Upper lobe of left lung (tissue), 6 donors: ENCODE data around the gene SLC49A3. TPM values are rescaled to one million over a fixed set of nuclear protein-coding genes. Genes with fewer than 3 reads are reported as not detected.
A peak's percentile ranks its signal among the peaks of the same experiment; 100 is the strongest.

ENCODE experiments used
- ATAC-seq, 2 donors: fragments of 200-7000 bp; cut with Tn5 transposase; one replicate each; pipeline ENCODE4 v1.9.1; 2022; ENCODE audit warnings: mild to moderate bottlenecking in 2 of 2, moderate library complexity in 2 of 2; ENCODE audit not compliant: low FRiP score in 2 of 2
- DNase-seq, 2 donors: peaks; one replicate each; pipeline ENCODE4 v3.0.0-alpha.2; 2019 to 2020
- H3K27ac ChIP-seq, 4 donors: fragments of 200-600 bp; sonication (generic); one replicate each; pipeline ENCODE4 v1.5.1; 2016 to 2019
- H3K27me3 ChIP-seq, 4 donors: fragments of 200-600 bp; sonication (generic); one replicate each; pipeline ENCODE4 v1.5.1; 2017 to 2019
- H3K36me3 ChIP-seq, 4 donors: fragments of 200-600 bp; sonication (generic); one replicate each; pipeline ENCODE4 v1.5.1; 2016 to 2019
- H3K4me1 ChIP-seq, 4 donors: fragments of 200-600 bp; sonication (generic); one replicate each; pipeline ENCODE4 v1.5.1; 2018 to 2019
- H3K4me3 ChIP-seq, 4 donors: fragments of 200-600 bp; sonication (generic); one replicate each; pipeline ENCODE4 v1.5.1; 2017 to 2019; ENCODE audit warnings: mild to moderate bottlenecking in 2 of 4, moderate library complexity in 1 of 4
- H3K9me3 ChIP-seq, 4 donors: fragments of 200-600 bp; sonication (generic); one replicate each; pipeline ENCODE4 v1.5.1; 2018 to 2019
- EP300 ChIP-seq, 4 donors: sonication (generic); formaldehyde crosslinking; IDR thresholded peaks; one replicate each; pipeline ENCODE4 v1.5.1; 2017; ENCODE audit warnings: antibody characterized with exemption in 4 of 4, control low read depth in 2 of 4
- POLR2A ChIP-seq, 4 donors: fragments of 450-650 bp; IDR thresholded peaks; one replicate each; pipeline ENCODE4 v1.5.1; 2016 to 2017; ENCODE audit warnings: antibody characterized with exemption in 4 of 4, mild to moderate bottlenecking in 2 of 4
- POLR2AphosphoS5 ChIP-seq, 2 donors: sonication (generic); formaldehyde crosslinking; IDR thresholded peaks; one replicate each; pipeline ENCODE4 v1.5.1; 2017; ENCODE audit warnings: antibody characterized with exemption in 2 of 2
- WGBS, 2 donors: methylation state at CpG; one replicate each; pipeline ENCODE4 v1.1.5; 2017 to 2018; 5-methylcytosine and 5-hydroxymethylcytosine counted together
- total RNA-seq, 6 donors: library from RNA; depleted of rRNA in 4 of 6; stranded (reverse); fragments of >200 nt in 4 of 6; gene quantifications; one replicate each; pipeline versions ENCODE4 v1.1.0 to v1.2.1, GENCODE V29; 2016 to 2021
- TF ChIP-seq, protein P1 (sequence below), 6 experiments: fragments of 450-650 bp in 4 of 6; fragments of 200-600 bp in 2 of 6; sonication (generic) in 2 of 6; IDR thresholded peaks; one replicate each; pipeline ENCODE4 v1.5.1; 2016 to 2019; ENCODE audit warnings: antibody characterized with exemption in 6 of 6
- donor health status: DM: no; HTN: no; CAD: no; lungs with moderate emphysema.
- donor health status: DM: no; HTN: yes; CAD: no; lungs with severe emphysema.

SLC49A3 gene
- total RNA-seq, 6 donors from 2014 or later: 12.2 to 65.0 (median 32.3) TPM

DNA sequence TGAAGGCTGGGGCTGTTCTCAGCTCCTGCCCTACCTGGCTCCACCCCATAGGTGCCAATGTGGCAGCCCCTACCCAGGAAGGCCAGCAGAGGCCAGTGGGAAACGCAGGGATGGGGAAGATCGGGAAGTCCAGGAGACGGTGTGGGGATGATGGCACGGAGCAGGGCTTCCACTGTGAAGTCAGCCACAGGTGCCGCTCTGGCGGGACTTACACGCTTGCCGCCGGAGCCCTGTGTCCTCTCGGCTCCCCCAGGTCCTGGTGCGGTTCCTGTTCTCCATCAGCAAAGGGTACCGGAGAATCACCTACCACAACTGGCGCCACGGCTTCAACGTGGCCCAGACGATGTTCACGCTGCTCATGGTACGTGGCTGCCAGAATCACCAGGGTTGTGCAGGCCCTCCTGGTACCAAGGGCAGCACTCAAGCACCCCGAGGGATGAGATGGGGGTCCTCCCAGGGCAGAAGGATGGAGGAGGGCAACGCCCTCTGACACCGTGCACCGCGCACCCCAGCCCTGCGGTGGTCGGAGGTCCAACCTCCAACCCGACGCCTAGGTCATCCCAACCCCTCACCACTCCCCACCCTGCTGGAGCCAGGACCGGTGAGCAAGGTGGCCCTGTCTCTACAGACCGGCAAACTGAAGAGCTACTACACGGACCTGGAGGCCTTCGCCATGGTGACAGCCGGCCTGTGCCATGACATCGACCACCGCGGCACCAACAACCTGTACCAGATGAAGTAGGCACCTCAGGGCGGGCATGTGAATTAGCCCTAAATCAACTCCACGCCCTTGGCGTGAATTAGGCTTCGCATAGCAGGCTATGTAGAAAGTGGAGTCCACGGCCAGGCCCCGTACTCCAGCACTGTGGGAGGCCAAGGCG lies 26.8 kb downstream of the SLC49A3 start:
- Histone ChIP-seq H3K4me1 (peaks cover 7 to 21% (median 8%) of the 10 kb centered on the region in 4 donors), H3K4me3 (no peak overlapping the region), H3K27me3 (no peaks in the 10 kb centered on the region), H3K36me3 (no peaks in the 10 kb centered on the region), H3K9me3 (no peaks in the 10 kb centered on the region), H3K27ac (no peak overlapping the region)
- no peak for TF ChIP-seq EP300 (IDR thresholded peaks at IDR 0.05)
- no peak for TF ChIP-seq POLR2A (IDR thresholded peaks at IDR 0.05)
- TF ChIP-seq, protein P1, sequence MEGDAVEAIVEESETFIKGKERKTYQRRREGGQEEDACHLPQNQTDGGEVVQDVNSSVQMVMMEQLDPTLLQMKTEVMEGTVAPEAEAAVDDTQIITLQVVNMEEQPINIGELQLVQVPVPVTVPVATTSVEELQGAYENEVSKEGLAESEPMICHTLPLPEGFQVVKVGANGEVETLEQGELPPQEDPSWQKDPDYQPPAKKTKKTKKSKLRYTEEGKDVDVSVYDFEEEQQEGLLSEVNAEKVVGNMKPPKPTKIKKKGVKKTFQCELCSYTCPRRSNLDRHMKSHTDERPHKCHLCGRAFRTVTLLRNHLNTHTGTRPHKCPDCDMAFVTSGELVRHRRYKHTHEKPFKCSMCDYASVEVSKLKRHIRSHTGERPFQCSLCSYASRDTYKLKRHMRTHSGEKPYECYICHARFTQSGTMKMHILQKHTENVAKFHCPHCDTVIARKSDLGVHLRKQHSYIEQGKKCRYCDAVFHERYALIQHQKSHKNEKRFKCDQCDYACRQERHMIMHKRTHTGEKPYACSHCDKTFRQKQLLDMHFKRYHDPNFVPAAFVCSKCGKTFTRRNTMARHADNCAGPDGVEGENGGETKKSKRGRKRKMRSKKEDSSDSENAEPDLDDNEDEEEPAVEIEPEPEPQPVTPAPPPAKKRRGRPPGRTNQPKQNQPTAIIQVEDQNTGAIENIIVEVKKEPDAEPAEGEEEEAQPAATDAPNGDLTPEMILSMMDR (IDR thresholded peaks at IDR 0.05): no peak
- TF ChIP-seq POLR2AphosphoS5 (IDR thresholded peaks at IDR 0.05): no peak
- ATAC-seq: no peak
- peak in 1 of 2 donors; percentile 69 for DNase-seq
- WGBS, 2 donors: 95 to 97% methylated on average over 35 to 38 of the region's 42 CpGs

- DNase-seq (no peak), ATAC-seq (no peak)
- Histone ChIP-seq H3K36me3 (no peaks in the 10 kb centered on the region), H3K4me1 (peaks cover 7 to 21% (median 8%) of the 10 kb centered on the region in 4 donors), H3K27ac (no peak overlapping the region), H3K27me3 (no peaks in the 10 kb centered on the region), H3K9me3 (no peaks in the 10 kb centered on the region), H3K4me3 (no peak overlapping the region)
- WGBS, 2 donors: 94 to 100% methylated on average over 3 of the region's 3 CpGs
- TF ChIP-seq POLR2A (IDR thresholded peaks at IDR 0.05): no peak
- TF ChIP-seq, protein P1 (IDR thresholded peaks at IDR 0.05): no peak
- no peak for TF ChIP-seq POLR2AphosphoS5 (IDR thresholded peaks at IDR 0.05)
- no peak for TF ChIP-seq EP300 (IDR thresholded peaks at IDR 0.05)
Measured at GRCh38 chr4:661231-661630, 27.7 kb downstream of the SLC49A3 start.

DNA sequence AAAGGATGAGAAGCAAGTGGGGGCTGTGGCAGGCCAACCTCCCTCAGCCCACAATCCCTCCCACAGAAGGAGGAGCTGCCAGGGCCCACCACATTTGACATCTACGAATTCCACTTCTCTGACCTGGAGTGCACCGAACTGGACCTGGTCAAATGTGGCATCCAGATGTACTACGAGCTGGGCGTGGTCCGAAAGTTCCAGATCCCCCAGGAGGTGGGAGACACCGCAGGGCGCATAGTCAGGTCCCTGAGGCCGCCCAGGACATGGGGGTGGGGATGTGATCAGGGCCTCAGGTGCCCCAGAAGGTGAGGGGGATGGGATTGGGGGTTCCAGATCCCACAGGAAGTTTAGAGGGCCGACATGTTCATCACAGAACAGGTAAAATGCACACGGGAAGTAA lies 28.6 kb downstream of the SLC49A3 start:
- no peak for DNase-seq
- 94 to 96% methylated on average over 8 to 10 of the region's 10 CpGs for WGBS, 2 donors
- TF ChIP-seq POLR2A (IDR thresholded peaks at IDR 0.05) (no peak), POLR2AphosphoS5 (IDR thresholded peaks at IDR 0.05) (no peak), EP300 (IDR thresholded peaks at IDR 0.05) (no peak)
- TF ChIP-seq, protein P1 (IDR thresholded peaks at IDR 0.05): no peak

DNA sequence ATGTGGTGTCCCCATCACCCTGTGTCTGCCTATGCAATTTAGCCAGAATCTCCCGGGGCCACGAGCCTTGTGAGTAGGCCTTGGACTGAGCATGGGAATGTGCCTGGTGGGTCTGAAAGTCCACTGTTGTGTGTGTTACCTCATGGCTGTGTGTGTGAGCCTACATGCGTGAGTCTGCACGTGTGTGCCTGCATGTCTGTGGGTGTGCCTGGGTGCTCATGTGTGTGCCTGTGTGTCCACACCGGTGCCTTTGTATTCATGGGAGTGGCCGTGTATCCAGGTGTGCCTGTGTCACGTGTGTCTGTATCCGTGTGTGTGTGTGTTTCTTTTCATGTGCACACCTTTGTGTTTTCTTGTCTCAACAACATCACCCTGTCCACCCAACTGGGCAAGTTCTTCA lies 29.1 kb downstream of the SLC49A3 start:
- WGBS, 2 donors: 94 to 100% methylated on average over 6 to 8 of the region's 8 CpGs
- Histone ChIP-seq H3K27me3 (no peaks in the 10 kb centered on the region), H3K36me3 (no peaks in the 10 kb centered on the region), H3K27ac (no peak overlapping the region), H3K9me3 (no peaks in the 10 kb centered on the region), H3K4me3 (no peak overlapping the region), H3K4me1 (peaks cover 7 to 18% (median 8%) of the 10 kb centered on the region in 4 donors)
- TF ChIP-seq EP300 (IDR thresholded peaks at IDR 0.05): no peak
- no peak for TF ChIP-seq POLR2A (IDR thresholded peaks at IDR 0.05)
- TF ChIP-seq, protein P1 (IDR thresholded peaks at IDR 0.05): no peak
- no peak for TF ChIP-seq POLR2AphosphoS5 (IDR thresholded peaks at IDR 0.05)
- DNase-seq (no peak), ATAC-seq (no peak)

More for the DNA sequence above, 28.6 kb downstream of the SLC49A3 start:
- Histone ChIP-seq H3K9me3 (no peaks in the 10 kb centered on the region), H3K4me3 (no peak overlapping the region), H3K27me3 (no peaks in the 10 kb centered on the region), H3K4me1 (peaks cover 7 to 21% (median 8%) of the 10 kb centered on the region in 4 donors), H3K36me3 (no peaks in the 10 kb centered on the region), H3K27ac (no peak overlapping the region)
- ATAC-seq: no peak
